NCI-H345 treated with DMSO at 0.1 percent for 48 hours (cell line): ENCODE data around the gene SBF1.
"Not testable (repeated sequence)": the region's sequence is repeated elsewhere in the genome, so short reads cannot be mapped to it uniquely, and the experiment has no call there.

ENCODE experiments used
- DNase-seq: peaks from one replicate; lab custom pipeline; 2025; ENCODE audit not compliant: unreplicated experiment; lab: John Stamatoyannopoulos, UW

Gene SBF1, protein sequence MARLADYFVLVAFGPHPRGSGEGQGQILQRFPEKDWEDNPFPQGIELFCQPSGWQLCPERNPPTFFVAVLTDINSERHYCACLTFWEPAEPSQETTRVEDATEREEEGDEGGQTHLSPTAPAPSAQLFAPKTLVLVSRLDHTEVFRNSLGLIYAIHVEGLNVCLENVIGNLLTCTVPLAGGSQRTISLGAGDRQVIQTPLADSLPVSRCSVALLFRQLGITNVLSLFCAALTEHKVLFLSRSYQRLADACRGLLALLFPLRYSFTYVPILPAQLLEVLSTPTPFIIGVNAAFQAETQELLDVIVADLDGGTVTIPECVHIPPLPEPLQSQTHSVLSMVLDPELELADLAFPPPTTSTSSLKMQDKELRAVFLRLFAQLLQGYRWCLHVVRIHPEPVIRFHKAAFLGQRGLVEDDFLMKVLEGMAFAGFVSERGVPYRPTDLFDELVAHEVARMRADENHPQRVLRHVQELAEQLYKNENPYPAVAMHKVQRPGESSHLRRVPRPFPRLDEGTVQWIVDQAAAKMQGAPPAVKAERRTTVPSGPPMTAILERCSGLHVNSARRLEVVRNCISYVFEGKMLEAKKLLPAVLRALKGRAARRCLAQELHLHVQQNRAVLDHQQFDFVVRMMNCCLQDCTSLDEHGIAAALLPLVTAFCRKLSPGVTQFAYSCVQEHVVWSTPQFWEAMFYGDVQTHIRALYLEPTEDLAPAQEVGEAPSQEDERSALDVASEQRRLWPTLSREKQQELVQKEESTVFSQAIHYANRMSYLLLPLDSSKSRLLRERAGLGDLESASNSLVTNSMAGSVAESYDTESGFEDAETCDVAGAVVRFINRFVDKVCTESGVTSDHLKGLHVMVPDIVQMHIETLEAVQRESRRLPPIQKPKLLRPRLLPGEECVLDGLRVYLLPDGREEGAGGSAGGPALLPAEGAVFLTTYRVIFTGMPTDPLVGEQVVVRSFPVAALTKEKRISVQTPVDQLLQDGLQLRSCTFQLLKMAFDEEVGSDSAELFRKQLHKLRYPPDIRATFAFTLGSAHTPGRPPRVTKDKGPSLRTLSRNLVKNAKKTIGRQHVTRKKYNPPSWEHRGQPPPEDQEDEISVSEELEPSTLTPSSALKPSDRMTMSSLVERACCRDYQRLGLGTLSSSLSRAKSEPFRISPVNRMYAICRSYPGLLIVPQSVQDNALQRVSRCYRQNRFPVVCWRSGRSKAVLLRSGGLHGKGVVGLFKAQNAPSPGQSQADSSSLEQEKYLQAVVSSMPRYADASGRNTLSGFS (N-terminal part only)

DNA sequence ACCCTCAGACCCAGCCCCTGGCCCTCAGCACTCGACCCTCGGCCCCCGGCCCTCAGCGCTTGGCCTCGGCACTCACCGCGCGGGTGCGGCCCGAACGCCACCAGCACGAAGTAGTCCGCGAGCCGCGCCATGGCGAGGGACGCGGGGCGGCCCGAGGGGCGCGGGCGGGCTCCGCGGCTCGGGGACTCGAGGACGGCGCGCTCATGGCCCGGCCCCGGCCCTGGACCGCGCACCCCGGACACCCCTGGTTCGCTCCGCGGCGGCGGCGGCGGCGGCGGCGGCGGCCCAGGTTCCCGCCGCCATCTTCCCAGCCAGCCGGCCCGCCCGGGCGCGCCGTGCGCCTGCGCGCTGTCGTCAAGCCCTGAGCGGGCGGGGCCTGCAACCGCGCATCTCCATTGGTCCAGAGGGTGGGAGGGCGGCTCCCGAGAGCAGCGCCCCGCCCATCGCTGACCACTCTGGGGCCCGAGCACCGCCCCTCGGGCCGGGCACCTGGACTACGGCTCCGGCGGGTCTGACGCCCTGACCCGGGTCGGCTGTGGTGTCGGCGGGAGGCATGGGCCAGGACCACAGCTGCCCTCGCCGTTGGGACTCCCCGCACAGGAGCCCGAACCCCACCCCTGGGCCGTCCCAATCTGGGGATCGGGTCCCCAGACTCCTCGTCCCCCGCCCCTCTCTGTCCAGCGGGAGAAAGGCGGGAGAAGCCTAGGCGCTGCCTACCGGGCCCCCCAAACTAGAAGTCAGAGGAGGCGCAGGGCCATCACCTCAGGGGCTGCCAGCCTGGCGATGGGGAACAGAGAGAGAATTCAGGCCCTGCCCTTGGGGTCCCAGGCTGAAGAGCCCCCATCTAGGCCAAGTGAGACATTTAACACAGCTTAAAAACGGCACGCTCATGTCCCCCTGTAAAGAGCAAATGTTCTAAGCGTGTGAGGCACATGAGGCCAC lies at the start of gene SBF1:
TSS of gene SBF1 (minus strand) at position 326 of the 942 bp plus-strand sequence. CDS start at position 131, 195 bp downstream.
- peak; percentile 47 for DNase-seq

DNA sequence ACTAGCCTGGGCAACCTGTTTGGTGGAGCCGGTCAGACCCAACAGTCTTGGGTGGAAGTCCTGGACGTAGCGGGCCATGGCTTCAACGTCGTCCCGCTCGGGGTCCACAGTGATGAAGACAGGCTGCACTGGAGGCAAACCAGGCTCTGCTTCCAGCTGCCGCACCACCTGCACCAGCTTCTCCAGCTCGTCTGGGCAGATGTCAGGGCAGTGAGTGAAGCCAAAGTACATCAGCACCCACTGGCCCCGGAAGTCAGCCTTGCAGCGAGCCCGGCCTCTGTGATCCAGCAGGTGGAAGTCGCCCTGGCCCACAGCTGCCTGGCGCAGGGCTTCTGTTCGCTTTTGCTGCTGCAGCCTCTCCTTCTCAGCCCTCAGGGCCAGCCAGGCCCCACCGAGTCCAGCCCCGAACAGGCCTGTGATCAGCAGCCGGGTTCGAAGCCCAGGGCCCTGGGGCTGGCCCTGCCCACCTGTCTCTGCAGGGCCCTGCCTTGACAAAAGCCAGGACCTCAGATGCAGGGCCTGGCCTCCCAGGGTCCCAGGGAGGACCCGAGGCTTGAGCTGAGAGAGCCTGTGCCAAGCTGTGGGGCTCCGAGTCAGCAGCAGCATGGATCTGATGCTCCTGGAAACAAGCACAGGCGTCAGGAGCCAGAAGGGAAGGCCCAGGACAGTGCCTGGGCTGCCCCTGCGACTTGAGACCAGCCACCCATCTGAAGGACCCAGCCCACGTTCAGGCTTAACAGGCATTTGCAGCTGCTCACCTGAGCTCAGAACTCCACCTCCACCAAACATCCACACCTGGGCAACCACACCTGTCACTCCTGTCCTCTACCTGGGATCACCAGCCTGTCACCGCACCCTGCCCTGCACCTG lies 49.2 kb upstream of the SBF1 start:
- no peak for DNase-seq

DNA sequence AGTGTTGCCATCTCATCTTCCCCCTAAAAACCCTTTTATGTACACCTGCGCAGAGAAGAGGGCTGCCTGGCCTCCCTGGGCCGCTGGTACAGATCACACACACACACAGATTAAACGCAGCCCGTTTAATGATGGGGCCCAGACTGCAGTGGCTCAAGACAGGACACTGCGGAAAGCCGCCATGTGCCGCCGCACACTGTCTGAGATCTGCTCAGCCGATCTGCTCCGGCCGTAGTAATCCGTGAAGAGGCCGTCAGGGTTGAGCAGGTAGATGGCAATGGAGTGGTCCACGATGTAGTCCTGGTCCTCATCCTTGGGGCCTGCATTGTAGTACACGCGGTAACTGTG lies 48.6 kb upstream of the SBF1 start:
- DNase-seq = no peak

DNA sequence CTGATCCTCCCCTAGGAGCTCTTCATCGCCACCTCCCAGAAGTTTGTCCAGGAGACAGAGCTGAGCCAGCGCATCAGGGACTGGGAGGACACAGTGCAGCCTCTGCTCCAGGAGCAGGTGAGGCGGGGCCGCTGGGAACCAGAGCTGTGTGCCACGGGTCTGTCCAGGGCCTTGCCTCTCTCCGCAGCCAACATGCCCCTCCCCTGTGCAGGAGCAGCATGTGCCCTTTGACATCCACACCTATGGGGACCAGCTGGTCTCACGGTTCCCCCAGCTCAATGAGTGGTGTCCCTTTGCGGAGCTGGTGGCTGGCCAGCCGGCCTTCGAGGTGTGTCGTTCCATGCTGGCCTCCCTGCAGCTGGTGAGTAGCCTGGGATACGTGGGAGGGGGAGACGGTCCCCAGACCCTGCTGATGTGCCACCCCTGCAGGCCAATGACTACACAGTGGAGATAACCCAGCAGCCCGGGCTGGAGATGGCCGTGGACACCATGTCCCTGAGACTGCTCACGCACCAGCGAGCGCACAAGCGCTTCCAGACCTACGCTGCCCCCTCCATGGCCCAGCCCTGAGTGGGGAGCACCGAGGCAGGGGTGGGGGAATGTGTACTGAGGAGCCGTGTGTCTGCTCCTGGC lies 48.1 kb upstream of the SBF1 start:
- DNase-seq = no peak

DNA sequence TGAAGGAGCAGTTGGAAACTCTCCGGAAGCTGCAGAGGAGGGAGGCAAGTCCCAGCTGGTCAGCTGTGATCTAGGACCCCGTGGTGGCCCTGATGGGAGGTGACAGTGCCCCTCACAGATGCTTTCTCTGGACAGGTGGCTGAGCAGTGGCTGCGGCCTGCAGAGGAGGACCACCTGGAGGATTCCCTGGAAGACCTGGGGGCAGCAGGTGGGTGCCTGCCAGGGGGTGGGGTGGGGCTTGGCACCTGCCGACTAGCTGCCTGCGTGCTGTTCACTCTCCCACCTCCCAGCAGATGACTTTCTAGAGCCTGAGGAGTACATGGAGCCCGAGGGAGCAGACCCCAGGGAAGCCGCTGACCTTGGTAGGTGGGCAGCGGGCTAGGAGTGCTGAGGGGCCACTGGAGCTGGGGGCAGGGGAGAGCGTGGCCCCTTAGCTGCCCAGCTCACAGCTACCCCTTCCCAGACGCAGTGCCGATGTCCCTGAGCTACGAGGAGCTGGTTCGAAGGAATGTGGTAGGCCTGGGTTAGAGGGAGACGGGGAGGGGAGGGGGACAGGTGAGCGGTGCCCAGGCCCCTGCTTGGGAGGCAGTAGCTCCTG lies 47.5 kb upstream of the SBF1 start:
- no peak for DNase-seq

DNA sequence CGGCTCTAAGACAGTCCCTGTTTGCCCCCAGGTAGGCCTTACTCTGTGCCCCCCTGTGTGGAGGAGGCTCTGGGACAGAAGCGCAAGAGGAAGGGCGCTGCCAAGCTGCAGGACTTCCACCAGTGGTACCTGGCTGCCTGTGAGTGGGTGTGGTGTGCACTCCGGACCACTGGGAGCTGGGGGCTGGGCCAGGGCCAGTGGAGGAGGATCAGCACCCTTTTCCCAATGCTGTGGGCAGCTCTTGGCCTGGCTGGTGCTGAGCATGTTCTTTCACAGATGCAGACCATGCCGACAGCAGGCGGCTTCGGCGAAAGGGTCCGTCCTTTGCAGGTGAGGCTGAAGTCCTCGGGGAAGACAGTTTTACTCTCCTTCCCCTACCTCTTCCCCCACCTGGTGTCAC lies 46.9 kb upstream of the SBF1 start:
- no peak for DNase-seq

DNA sequence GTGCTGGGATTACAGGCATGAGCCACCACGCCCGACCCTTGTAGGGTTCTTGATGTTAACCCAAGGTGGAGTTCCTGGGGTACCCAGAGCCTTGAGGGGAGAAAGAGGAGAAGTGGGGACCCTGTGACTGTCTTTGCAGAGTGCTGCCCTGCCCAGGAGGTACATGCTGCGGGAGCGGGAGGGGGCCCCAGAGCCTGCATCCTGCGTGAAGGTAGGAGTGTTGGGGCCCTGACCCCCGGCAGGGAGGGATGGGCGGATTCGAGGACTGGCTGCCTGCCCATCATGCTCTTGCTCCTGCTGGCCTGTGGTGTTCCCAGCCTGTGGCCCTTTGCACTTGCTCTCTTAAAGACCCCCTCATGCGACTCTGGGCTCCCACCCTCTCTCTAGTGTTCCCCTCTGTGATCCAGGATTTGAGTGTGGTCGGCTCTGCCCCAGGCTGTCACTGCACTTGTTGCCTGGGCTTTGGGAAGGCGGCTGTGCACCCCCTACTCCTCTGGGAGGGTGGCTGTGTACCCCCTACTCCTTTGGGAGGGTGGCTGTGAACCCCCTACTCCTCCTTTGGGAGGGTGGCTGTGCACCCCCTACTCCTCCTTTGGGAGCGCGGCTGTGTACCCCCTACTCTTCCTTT lies 46.1 kb upstream of the SBF1 start:
- no peak for DNase-seq

DNA sequence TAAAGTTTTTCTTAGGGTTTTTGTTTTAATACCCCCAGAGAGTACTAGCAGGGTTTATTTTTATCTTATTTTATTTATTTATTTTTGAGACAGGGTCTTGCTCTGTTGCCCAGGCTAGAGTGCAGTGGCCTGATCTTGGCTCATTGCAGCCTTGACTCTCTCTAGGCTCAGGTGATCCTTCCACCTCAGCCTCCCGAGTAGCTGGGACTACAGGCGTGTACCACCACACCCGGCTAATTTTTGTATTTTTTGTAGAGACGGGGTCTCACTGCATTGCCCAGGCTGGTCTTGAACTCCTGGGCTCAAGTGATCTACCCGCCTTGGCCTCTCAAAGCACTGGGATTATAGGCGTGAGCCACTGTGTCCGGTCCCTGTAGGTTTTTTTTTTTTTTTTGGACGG lies 45.3 kb upstream of the SBF1 start:
- not testable (repeated sequence) for DNase-seq

DNA sequence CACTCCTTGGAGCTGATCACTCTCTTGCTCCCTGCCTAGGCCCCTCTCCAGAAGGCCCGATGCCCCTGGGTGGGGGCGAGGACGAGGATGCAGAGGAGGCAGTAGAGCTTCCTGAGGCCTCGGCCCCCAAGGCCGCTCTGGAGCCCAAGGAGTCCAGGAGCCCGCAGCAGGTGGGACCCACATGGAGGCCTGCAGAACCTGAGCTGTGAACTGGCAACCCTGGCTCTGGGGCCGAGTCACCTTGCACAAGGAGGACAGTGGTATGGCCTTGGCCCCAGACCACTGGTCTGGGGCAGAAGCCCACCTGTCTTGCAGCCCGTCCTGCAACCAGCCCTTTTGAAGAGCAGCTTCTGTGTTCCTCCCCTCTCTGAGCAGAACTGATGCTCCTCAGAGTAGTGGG lies 44.3 kb upstream of the SBF1 start:
- DNase-seq = no peak

DNA sequence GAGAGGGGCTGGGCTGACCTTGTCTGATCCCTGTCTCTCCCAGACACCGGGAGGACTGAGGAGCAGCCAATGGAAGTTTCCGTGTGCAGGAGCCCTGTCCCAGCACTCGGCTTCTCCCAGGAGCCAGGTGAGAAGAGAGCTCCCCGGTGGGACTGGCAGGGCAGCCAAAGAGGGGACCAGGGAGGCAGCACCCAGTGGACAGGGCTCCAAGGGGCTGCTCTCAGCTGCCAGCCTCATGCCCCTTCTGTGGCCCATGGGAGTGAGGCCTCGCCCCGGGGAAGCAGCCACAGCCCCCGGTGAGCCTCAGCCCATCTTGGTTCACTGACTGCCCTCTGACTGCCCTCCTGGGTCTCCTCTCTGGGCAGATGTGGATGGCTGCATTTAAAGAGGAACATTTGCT lies 43.8 kb upstream of the SBF1 start:
- no peak for DNase-seq

DNA sequence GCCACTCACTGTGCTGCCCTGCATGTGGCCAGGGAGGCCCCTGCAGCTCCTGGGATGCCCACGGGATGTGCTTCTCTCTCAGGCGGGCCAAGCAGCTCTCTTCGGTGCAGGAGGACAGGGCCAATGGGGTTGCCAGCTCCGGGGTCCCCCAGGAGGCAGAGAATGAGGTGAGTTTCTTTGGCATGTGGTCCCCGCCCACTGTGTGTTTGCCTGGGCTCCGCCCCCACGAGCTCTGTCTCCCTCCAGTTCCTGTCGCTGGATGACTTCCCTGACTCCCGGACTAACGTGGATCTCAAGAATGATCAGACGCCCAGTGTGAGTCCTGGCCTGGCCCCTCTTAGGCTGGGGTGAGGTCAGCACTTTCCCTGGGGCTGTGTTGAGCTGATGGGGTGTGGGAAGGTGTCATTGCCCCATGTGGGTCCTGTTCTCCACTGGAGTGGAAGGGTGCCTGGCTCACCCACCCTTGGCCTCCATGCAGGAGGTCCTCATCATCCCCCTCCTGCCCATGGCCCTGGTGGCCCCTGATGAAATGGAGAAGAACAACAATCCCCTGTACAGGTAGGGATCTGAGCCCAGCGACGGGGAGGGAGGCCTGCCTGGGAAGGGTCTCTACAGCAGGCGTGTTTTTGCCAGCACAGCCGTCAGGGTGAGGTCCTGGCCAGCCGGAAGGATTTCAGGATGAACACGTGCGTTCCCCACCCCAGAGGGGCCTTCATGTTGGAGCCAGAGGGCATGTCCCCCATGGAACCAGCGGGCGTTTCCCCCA lies 42.8 kb upstream of the SBF1 start:
- DNase-seq = no peak

DNA sequence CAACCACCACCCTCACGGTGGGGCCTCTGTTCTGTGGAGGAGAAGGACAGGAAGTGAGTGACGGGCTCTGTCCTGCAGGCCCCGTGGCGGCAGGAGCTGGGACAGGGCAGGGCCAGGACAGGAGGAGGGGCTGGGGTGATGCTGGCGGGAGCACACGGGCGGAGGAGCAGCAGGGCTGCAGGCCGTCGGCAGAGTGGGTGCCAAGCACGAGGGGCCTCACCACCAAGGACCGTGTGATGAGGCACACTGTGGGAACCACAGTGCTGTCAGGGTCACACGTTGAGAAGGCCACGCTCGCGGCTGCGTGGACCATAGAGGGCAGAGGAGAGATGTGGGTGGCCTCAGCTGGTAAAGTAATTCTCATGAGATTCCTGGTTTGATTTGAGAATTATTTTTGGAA lies 42.1 kb upstream of the SBF1 start:
- no peak for DNase-seq

DNA sequence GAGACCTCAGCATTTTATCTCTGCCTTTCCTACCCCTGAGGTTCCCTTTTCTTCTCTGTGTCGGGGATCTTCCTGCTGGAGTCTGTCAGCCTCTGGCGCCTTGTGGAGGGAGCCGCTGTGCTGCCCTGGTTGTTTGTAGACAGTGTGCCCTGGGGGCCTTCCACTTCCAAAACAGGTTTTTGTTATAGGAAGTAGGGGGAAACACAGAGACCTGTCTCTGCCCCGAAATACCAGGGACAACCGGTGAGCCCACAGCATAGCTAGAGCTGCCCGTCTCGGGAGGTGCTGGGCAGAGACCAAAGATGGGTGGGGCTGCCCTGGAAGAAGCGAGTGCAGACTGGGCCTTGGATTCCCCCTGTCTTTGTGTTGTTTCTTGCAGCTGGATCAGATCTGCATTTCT lies 41.2 kb upstream of the SBF1 start:
- DNase-seq = no peak

DNA sequence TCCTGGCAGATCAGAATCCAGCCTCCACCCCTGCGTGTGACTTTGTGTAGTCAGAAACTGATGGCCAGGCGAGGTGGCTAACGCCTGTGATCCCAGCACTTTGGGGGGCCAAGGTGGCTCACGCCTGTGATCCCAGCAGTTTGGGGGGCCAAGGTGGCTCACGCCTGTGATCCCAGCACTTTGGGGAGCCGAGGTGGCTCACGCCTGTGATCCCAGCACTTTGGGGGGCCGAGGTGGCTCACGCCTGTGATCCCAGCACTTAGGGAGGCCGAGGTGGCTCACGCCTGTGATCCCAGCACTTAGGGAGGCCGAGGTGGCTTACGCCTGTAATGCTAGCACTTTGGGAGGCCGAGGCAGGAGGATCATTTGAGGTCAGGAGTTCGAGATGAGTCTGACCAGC lies 38.3 kb upstream of the SBF1 start:
- no peak for DNase-seq

DNA sequence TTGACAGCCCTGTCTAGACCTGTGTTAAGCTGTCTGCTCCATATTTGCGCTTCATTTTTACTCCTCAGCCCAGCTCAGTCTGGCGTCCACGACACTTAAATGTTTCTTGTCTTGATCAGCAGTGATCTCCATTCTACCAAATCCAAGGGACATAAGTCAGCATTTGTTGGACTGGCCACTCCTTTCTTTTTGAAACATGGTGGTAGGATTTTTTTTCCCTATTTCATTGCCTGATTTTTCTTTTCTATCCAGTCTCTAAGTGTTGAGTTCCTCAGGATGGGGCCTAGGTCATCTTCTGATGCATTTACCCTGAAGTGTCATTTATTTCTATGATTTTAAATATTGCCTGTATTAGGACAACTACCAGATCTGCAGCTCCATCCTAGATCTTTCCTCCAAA lies 34.1 kb upstream of the SBF1 start:
- DNase-seq = no peak

DNA sequence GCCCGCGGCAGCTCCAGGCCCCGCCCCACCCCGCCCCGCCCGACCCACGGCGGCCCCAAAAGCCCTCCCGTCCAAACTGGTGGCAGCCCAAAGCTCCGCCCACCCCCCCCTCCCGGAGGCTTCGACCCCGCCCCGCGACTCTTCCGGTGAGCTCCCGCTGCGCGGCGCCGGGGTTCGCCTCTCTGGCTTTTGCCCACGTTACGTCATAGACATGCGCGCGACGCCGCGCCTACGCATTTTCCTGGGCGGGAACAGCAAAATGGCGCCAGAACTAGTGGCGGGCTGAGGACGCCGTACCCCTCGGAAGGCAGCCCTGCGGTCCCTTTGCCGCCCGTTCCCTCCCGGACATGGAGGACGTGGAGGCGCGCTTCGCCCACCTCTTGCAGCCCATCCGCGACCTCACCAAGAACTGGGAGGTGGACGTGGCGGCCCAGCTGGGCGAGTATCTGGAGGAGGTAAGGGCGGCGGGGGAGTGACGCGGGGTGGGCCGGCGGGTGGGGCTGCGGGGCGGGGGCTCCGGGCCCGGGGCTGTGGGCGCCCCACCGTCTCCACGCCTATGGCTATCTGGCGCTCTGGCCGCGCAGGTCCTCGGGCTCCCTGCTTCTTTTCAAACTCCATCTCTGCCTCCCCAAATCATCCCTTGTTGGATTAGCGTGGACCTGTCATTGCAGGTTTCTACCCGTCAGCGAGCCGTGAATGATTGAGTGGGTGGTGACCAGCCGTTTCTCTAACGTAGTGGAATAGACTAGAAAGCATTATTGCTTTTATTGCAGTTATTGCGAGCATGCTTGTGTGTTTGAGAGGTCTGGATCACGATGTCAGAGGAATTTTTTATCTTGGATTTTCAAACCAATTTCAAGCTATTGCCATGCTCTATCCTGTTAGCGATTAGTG lies 33.4 kb upstream of the SBF1 start, which contains the start of gene NCAPH2:
TSS of gene NCAPH2 (plus strand) at position 234 of the 894 bp plus-strand sequence. CDS start at position 348, 114 bp downstream.
- peak; percentile 69 for DNase-seq
